Epithelial cell of esophagus (primary cell): Measurements from ENCODE around the gene SOX30.

Experiments
- DNase-seq: peaks from one replicate; pipeline ENCODE4 v3.0.0; 2010; ENCODE audit warnings: low read depth
- H3K4me3 ChIP-seq: 2 replicates; pipeline ENCODE4 v1.5.1; 2011; ENCODE audit warnings: mild to moderate bottlenecking, low read length, control low read depth
- TF ChIP-seq, protein P1 (sequence below): IDR thresholded peaks from 2 replicates; pipeline ENCODE4 v1.5.1; 2011; ENCODE audit warnings: low read depth, mild to moderate bottlenecking, low read length, control low read depth, inconsistent platforms; ENCODE audit not compliant: insufficient read depth; ENCODE audit errors: missing control alignments

SOX30 gene

DNA sequence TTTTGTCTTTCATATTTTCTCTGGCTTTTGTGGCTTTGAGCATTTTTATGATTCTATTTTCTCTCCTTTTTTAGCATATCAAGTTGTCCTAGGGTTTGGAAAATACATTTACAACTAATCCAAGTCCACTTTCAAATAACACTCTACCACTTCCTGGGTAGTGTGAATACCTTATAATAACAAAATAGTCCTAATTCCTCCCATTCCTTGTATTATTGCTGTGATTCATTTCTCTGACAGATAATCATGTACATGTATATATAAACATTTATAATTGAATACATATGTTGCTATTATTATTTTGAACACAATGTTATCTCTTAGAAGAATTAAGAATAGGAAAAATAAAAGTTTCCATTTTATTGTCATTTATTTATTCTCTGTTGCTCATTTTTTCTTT, 61.8 kb downstream of the SOX30 start:
- TF ChIP-seq, protein P1, sequence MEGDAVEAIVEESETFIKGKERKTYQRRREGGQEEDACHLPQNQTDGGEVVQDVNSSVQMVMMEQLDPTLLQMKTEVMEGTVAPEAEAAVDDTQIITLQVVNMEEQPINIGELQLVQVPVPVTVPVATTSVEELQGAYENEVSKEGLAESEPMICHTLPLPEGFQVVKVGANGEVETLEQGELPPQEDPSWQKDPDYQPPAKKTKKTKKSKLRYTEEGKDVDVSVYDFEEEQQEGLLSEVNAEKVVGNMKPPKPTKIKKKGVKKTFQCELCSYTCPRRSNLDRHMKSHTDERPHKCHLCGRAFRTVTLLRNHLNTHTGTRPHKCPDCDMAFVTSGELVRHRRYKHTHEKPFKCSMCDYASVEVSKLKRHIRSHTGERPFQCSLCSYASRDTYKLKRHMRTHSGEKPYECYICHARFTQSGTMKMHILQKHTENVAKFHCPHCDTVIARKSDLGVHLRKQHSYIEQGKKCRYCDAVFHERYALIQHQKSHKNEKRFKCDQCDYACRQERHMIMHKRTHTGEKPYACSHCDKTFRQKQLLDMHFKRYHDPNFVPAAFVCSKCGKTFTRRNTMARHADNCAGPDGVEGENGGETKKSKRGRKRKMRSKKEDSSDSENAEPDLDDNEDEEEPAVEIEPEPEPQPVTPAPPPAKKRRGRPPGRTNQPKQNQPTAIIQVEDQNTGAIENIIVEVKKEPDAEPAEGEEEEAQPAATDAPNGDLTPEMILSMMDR = no peak
- H3K4me3 ChIP-seq = no peak overlapping the region
- no peak for DNase-seq

DNA sequence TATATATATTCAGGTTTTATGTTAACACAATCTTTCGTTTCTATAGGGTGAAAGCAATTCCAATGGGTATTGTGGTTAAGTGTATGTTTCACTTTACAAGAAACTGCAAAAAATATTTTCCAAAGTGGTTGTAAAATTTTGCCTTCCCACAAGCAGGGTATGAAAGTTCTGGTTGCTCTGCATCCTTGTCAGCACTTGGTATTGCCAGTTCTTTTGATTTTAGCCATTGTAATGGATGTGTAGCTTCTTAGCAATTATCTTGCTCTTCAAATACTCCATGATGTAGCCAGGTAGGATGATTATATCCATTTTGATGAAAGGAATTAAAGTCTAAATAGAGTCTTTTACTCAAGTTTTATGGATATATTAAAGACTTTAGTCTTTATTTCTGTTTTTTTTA, 67.6 kb downstream of the SOX30 start:
- TF ChIP-seq, protein P1 = no peak
- no peak overlapping the region for H3K4me3 ChIP-seq

DNA sequence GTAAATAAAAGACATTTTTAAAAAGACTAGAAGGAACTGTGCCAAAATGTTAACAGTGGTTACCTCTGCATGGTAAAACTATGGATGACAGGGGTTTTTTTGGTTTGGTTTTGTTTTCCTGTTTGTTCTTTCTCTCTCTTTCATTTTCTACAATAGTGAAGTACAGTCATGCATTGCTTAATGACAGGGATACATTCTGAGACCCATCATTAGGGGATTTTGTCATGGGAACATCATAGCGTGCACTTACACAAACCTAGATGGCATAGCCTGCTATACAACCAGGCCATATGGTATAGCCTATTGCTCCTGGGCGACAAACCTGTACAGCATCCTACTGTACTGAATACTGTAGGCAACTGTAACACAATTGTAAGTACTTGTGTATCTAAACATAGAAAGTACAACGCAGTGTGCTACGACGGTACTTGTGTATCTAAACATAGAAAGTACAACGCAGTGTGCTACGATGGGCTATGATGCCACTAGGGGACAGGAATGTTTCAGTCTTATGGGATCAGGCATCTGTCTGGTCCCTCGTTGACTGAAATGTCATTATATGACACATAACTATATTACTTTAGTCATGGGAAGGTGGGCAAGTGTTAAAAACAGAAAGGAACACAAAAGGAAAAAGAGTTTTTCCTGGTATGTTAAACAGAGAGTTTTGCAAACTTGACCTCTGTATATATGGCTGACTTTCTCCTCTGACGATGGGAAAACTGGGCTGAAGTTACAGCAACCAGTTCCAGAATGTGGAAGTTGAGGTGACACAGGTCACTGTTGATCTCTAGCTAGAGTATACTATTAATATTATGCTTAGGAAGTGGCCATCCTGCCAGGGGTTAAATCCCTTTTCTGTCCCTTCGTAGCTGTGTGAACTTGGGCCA, 69.3 kb downstream of the SOX30 start:
- no peak for DNase-seq

More for the DNA sequence above, 67.6 kb downstream of the SOX30 start:
- no peak for DNase-seq

DNA sequence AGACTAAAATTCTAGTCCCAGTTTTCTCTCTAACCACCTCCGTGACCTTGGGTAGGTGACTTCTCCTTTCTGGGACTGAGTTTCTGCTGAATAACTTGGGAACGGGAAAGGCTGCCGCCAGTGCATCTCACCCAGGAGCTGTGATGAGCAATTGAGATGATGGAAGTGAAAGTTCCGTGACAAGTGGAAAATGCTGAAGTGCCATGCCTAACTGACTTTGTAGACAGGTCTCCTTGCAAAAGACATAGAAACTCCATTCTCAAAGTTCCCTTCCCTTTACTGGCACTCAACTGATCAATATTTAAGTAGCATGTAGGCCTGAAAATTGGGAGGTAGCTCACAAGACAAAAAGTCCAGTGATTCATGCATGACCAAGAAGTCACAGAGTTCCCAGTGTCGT, 70.3 kb downstream of the SOX30 start:
- no peak overlapping the region for H3K4me3 ChIP-seq
- TF ChIP-seq, protein P1 = no peak
- DNase-seq = no peak

More for the DNA sequence above, 69.3 kb downstream of the SOX30 start:
- H3K4me3 ChIP-seq = no peak overlapping the region
- TF ChIP-seq, protein P1 = no peak

DNA sequence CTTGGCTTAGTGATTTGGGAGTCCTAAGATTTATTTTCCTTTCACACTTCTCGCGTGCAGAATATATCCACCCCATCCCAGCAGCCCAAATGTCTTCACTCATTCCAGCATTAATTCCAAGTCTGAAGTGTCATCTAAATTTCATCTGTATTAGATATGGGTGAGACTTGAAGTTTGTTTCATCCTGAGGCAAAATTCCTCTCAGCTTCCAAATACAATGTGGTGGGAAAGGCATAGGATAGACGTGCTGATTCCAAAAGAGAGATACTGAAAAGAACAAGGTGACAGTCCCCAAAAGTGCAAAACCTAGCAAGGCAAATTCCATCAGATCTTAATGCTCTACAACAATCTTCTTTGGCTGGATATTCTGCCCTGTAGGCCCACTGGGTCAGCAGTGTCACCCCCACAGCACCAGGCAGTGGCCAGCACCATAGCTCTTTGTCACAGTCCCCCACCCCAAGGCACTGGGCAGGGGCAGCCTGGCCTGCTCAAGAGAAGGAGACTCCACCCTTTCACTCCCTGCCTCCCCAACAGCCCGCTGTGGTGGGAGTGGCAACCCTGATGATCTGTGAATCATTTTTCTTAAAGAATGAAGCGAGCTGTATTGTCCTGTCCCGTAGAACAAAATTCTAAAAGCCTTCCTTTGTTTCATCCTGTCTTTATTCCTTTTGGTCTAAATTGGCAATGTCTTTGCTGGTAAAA, 74.0 kb downstream of the SOX30 start:
- no peak overlapping the region for H3K4me3 ChIP-seq
- DNase-seq = no peak
- TF ChIP-seq, protein P1 = no peak

DNA sequence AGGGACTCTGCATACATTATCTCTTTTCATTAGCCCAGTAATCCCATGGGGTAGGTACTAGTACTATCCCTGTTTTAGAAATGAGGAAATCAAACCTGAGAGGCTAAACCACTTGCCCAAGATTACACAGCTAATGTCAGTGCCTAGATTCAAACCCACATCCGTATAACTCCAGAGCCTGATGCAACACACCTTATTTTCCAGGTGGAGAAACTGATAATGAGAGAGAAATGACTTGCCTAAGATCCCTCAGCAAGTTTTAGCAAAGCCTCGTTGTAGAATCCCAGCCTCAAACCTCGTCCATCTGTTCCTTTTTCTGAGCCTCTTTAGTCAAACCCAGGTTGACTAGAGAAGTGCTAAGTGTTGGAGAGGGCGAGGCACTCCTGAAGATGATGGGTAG, 75.6 kb downstream of the SOX30 start:
- no peak for DNase-seq
- TF ChIP-seq, protein P1 = no peak
- no peak overlapping the region for H3K4me3 ChIP-seq
